ENCODE measurements around the gene GPR26. TPM values are rescaled to one million over a fixed set of nuclear protein-coding genes. Genes with fewer than 3 reads are reported as not detected.
"Not testable (repeated sequence)": the region's sequence is repeated elsewhere in the genome, so short reads cannot be mapped to it uniquely, and the experiment has no call there.

Gene GPR26
- total RNA-seq, 1 donor from 2014 or later, result not detected

GRCh38 chr10:123706236-123706635 is 40.1 kb downstream of the GPR26 start:
- no peak for DNase-seq (ENCODE audit: low read depth)

GRCh38 chr10:123715546-123715945 is 49.4 kb downstream of the GPR26 start:
- no peak for DNase-seq (ENCODE audit: low read depth)

- DNase-seq (ENCODE audit: low read depth), result no peak
These were observed 51.2 kb downstream of the GPR26 start for GRCh38 chr10:123717336-123717735.

GRCh38 chr10:123718544-123719060 is 52.4 kb downstream of the GPR26 start:
- no peak for DNase-seq (ENCODE audit: low read depth)

DNA sequence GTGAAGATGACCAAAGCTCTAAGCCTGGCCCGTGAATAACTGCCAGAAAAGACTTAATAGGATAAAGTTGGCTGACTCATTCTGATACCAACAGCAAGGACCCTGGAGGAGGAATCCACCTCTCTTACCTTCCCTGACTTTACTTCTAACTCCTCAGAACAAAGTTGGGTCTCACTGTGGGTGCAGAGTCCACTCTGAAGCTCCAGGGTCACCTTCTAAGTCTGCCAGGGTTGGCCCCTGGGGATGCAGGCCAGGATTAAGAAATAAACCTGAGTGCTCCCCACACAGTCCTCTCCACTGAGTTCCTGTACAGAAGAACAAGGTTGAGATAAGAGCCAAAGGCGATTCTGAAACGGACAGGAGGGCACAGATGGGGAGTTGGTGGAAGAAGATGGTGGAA is 54.4 kb downstream of the GPR26 start:
- DNase-seq (ENCODE audit: low read depth), result no peak

- no peak for DNase-seq (ENCODE audit: low read depth)
These were observed 55.4 kb downstream of the GPR26 start for GRCh38 chr10:123721441-123722049.

DNA sequence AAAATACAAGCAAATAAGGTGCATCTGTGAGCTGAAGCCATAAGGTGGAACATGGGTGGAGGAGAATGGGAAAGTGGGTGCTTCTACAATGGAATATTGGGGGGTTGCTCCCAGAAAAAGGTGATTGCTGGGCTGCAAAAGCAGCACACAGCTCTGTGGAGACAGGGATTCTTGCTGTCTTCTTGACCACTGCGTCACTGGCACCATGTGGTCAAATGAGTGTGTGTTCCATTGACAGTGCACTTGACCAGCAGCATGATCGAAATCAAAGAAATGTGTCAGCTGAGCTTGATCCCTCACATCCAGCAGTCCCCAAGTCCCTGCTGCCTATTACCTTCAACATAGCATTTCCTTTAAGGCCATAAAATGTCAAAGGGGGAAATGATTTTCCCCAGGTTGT is 56.2 kb downstream of the GPR26 start:
- DNase-seq (ENCODE audit: low read depth), result no peak

DNA sequence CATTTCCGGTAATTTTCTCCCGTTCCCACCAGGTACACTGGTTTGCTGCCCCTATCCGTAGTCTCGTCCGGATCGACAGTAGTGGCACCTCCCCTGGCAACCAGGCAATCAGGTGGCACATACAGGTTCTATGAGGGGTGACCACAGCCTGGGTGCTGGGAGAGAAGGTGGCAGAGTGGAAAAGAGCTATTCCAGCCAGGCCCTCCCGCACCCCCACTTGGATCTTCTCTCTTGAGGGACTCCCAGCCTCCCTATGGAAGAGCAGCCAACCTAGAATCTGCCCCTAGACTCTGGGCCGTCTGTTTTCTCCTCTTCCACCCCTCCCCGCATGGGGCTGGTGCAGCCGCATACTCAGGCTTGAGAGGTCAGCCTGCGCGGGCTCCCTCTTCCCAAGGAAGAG is 58.6 kb downstream of the GPR26 start:
- no peak for DNase-seq (ENCODE audit: low read depth)

DNA sequence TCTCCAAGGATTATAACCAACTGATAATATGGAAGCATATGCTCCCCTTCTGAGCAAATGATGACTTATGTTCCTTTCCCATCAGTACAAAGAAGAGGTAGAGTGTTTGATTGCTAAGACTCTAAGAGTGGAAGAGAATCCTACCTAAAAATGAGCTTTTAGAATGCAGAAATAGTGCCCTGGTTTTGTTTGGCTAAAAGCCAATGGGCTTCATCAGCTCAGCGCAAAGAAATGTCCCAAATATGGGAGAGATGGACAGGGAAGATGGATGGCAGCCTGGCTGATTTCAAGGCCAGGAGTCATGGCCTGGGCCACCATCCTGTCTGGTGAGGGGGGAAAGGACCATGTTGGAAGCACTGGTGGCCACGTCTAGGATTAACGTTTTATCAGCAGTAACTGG is 60.2 kb downstream of the GPR26 start:
- no peak for DNase-seq (ENCODE audit: low read depth)

- no peak for DNase-seq (ENCODE audit: low read depth)
These were observed 60.7 kb downstream of the GPR26 start for GRCh38 chr10:123726836-123727235.

DNA sequence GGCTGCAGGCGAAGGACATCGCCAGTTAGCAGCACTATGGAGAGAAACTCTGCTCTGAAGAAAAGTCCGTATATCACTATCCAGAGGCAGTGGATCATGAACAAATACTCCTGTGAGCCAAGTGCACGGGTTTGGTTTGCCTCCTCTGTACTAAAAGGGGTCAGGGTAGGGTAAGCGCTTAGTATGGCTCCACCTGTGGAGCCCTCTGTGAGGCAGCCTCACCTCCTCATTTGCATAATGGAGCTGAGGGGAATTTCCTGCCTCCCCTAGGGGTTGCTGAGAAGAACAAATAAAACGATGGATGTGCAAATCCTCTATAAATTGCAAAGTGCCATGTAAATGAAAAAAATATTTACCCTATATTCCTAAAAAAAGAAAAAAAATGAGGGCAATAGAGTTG is 63.4 kb downstream of the GPR26 start:
- no peak for DNase-seq (ENCODE audit: low read depth)

- not testable (repeated sequence) for DNase-seq (ENCODE audit: low read depth)
These were observed 70.8 kb downstream of the GPR26 start for GRCh38 chr10:123736917-123737316.

GRCh38 chr10:123741146-123741545 is 75.0 kb downstream of the GPR26 start:
- DNase-seq (ENCODE audit: low read depth), result no peak

DNA sequence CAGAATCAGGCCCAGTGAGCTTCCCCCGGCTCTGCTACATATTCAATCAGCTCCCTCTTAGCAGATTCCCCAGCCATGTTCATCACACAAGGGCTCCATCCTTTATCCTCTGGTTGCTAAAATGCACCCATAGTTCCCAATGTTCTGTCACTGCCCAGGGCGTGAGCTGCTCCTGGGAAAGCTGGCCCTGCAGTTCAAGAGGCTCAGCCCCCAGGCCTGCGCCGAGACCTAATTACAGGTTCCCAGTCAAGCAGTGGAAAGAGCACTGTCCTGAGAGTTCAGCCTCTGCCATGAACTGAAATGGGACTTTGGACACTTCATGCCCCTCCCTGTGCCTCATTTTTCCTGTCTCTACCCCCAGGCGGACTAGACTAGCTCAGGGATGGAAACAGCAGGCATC is 75.6 kb downstream of the GPR26 start:
- DNase-seq (ENCODE audit: low read depth), result no peak

DNA sequence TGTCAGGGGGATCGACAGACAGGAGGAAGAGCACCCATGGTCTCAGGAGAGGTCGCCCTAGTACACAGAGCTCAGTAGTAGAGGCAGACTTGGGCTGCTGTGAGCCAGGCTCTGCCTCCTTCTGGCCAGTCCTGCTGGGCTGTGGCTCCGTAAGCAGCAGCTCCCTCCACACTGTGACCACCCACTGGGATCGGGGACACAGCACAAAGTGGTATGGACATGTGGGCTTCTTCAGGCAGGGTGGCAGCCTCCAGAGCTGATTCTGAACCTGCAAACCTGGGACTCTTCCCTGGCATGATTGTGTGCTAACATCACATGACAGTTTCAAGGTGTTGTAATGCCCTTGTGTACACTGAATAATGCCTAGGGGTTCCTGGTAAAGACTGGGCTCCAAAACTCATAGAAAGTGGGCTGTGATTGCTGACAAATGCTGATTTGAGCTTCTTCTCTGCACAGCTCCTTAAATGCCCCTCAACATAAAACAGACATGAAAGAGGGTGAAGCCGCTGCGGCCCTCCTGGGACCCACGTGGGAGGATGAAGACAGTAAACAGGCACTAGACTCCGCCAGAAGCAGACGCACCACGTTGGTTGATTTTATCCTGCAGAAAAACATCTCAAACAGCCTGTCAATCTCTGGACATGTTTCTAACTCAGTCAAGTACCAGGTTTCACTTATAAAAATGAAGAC is 76.7 kb downstream of the GPR26 start:
- DNase-seq (ENCODE audit: low read depth), result no peak

GRCh38 chr10:123743441-123744223 is 77.5 kb downstream of the GPR26 start:
- DNase-seq (ENCODE audit: low read depth), result no peak

DNA sequence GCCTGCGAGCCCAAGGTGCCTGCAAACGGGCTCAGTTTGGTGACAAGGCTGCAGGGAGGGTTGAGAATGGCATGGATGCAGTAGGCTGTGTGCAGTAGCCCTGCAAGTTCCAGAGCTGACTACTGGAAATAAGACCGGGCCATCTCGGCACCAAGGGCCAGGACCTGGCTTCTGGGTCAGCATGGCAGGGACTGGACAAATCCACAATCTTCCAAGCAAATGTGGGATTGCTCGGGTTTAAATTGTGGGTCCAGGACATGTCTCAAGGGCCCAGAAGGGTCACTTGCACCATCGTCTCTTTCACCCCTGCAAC is 78.0 kb downstream of the GPR26 start:
- DNase-seq (ENCODE audit: low read depth), result no peak

Other genes with a start within 250 kb of the GPR26 start
- not detected in 2 replicates for gene CPXM2, start 225.5 kb downstream of the GPR26 start, total RNA-seq